Spleen (tissue), 11 donors: ENCODE measurements around the gene JARID2. TPM values are rescaled to one million over a fixed set of nuclear protein-coding genes. Genes with fewer than 3 reads are reported as not detected.

Experiments used
- DNase-seq: peaks from one replicate; pipeline ENCODE4 v3.0.0-alpha.2; 2020
- H3K27ac ChIP-seq, 8 donors: fragments of 200-600 bp; sonication (generic) in 7 of 8; 1 replicate in 4 of 8; 2 replicates in 4 of 8; pipeline versions ENCODE4 v1.5.0 to v1.8.0; 2016 to 2021; ENCODE audit warnings: inconsistent platforms in 4 of 8, mild to moderate bottlenecking in 4 of 8, moderate library complexity in 1 of 8
- H3K27me3 ChIP-seq, 7 donors: fragments of 200-600 bp; sonication (generic) in 6 of 7; replicated peaks in 1 of 7; 1 replicate in 4 of 7; 2 replicates in 3 of 7; pipeline versions ENCODE4 v1.5.0 to v1.8.0; 2016 to 2021; ENCODE audit warnings: inconsistent platforms in 3 of 7, mild to moderate bottlenecking in 1 of 7
- H3K36me3 ChIP-seq, 6 donors: fragments of 200-600 bp; sonication (generic) in 5 of 6; 1 replicate in 4 of 6; 2 replicates in 2 of 6; pipeline versions ENCODE4 v1.5.0 to v1.8.0; 2016 to 2021; ENCODE audit warnings: inconsistent platforms in 2 of 6
- H3K4me1 ChIP-seq, 6 donors: fragments of 200-600 bp; sonication (generic) in 5 of 6; 1 replicate in 3 of 6; 2 replicates in 3 of 6; pipeline versions ENCODE4 v1.5.0 to v1.8.0; 2016 to 2021; ENCODE audit warnings: inconsistent platforms in 3 of 6
- H3K4me3 ChIP-seq, 8 donors: fragments of 200-600 bp; sonication (generic) in 7 of 8; 1 replicate in 4 of 8; 2 replicates in 4 of 8; pipeline versions ENCODE4 v1.5.0 to v1.8.0; 2016 to 2021; ENCODE audit warnings: inconsistent platforms in 4 of 8, mild to moderate bottlenecking in 4 of 8, moderate library complexity in 2 of 8
- H3K9me3 ChIP-seq, 8 donors: fragments of 200-600 bp; sonication (generic) in 7 of 8; 1 replicate in 4 of 8; 2 replicates in 4 of 8; pipeline versions ENCODE4 v1.5.0 to v1.8.0; 2016 to 2021; ENCODE audit warnings: inconsistent platforms in 4 of 8
- CTCF ChIP-seq, 11 experiments: fragments of 200-600 bp in 7 of 11; fragments of 450-650 bp in 4 of 11; sonication (generic) in 4 of 11; IDR thresholded peaks in 8 of 11; conservative IDR thresholded peaks in 3 of 11; 1 replicate in 7 of 11; 2 replicates in 4 of 11; pipeline versions ENCODE4 v1.4.0 to v1.8.0; 2016 to 2021; ENCODE audit warnings: antibody characterized with exemption in 11 of 11, inconsistent platforms in 4 of 11, mild to moderate bottlenecking in 1 of 11
- POLR2A ChIP-seq, 3 donors: fragments of 450-650 bp; IDR thresholded peaks; one replicate each; pipeline ENCODE4 v1.5.1; 2017; ENCODE audit warnings: antibody characterized with exemption in 3 of 3, mild to moderate bottlenecking in 1 of 3
- POLR2AphosphoS5 ChIP-seq, 3 donors: sonication (generic); formaldehyde crosslinking; IDR thresholded peaks; one replicate each; pipeline ENCODE4 v1.5.1; 2017; ENCODE audit warnings: antibody characterized with exemption in 3 of 3
- WGBS, 5 donors: extraction: QIAGEN DNeasy Blood & Tissue Kit in 3 of 5; methylation state at CpG; one replicate each; pipeline versions ENCODE4 v1.1.5 to v1.1.7; 2013 to 2018; 5-methylcytosine and 5-hydroxymethylcytosine counted together
- intact Hi-C: fragments of 100-400 bp; cut with DNase I; formaldehyde crosslinking; loops from one replicate; pipeline ENCODE4 v1.15.0; 2023; ENCODE audit warnings: low total_unique reads
- polyA plus RNA-seq, 3 donors: library from polyadenylated mRNA; stranded (reverse); fragments of 200-250 nt; gene quantifications; one replicate each; pipeline ENCODE4 v1.2.1, GENCODE V29; 2013
- total RNA-seq, 7 donors: library from RNA; depleted of rRNA in 3 of 7; stranded (reverse); fragments of >200 nt in 3 of 7; fragmentation: NEBNext Ultra II Directional in 4 of 7; extraction: Animal tissue kit (Norgen Biotek cat#: 25700) in 4 of 7; gene quantifications; one replicate each; pipeline versions ENCODE4 v1.1.0 to v1.2.1, GENCODE V29; 2016 to 2021
- donor health status: healthy with polysubstance abuse.
- donor health status: DM: no; HTN: no; CAD: no; lungs with moderate emphysema.
- donor health status: DM: no; HTN: no; CAD: no.
- donor health status: Bipolar disorder and iron deficiency.
- donor health status: healthy.
- donor health status: DM: no; HTN: no; CAD: no.
- donor health status: DM: yes; HTN: yes; CAD: no.

The JARID2 gene
- total and polyA plus RNA-seq, 10 donors, result 4.4 to 27.1 (median 20.6) TPM

DNA sequence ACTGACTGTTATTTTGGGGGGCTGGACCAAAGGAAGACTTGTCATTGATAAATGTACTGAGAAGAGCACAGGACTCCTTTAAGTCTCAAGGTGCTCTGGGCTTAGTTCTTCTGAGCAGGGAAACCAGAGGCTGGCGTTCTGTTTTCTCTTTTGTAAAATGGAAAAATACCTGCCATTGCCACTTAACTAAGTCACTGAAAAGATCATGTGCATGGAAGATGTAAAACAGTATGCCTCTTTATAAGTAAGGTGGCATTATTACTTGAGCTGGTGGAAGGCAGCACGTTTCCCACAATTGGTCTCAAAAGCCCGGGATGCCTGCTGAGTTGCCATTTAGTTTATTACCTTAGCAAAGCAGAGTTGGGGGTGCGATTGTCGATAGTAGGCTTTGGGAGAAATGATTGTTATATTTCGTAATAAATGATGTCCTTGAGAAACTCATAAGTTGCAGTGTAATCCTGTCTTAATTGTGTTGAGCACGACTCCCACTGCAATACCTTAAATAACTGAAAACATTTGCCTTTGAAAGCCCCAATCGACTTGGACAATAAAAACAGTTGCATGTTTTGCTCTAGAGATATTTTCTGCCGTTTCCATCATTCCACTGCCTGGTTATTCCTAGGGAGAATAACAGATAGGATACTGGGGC lies 3.6 kb downstream of the JARID2 start:
- Histone ChIP-seq H3K4me1 (peaks cover 12 to 73% (median 64%) of the 10 kb centered on the region in 6 donors), H3K4me3 (peak overlapping the region in 7 of 8 donors; percentile 46 to 95 (median 87)), H3K36me3 (no peaks in the 10 kb centered on the region), H3K27me3 (no peaks in the 10 kb centered on the region), H3K27ac (peak overlapping the region; percentile 79 to 99 (median 94)), H3K9me3 (no peaks in the 10 kb centered on the region)
- DNase-seq, result peak; percentile 40
- WGBS, 5 donors, result 11 to 26% (median 15%) methylated on average over 9 of the region's 9 CpGs
- intact Hi-C loops, result no loop called here
- TF ChIP-seq CTCF (IDR thresholded peaks at IDR 0.05 in 8 of 11, conservative IDR thresholded peaks at IDR 0.05 in 3 of 11) (peak in 1 of 11 experiments; percentile 9), POLR2A (IDR thresholded peaks at IDR 0.05) (no peak), POLR2AphosphoS5 (IDR thresholded peaks at IDR 0.05) (no peak)

- peak overlapping the region in 6 of 8 donors; percentile 88 to 99 (median 94) for H3K27ac ChIP-seq
- intact Hi-C loops, result no loop called here
- 62 to 78% (median 70%) methylated on average over 15 of the region's 15 CpGs for WGBS, 5 donors
- H3K36me3 ChIP-seq, result no peaks in the 10 kb centered on the region
- no peaks in the 10 kb centered on the region for H3K27me3 ChIP-seq
- H3K4me1 ChIP-seq, result peaks cover 20 to 79% (median 71%) of the 10 kb centered on the region in 6 donors
- no peak for TF ChIP-seq CTCF (IDR thresholded peaks at IDR 0.05 in 8 of 11, conservative IDR thresholded peaks at IDR 0.05 in 3 of 11)
- TF ChIP-seq POLR2A (IDR thresholded peaks at IDR 0.05), result no peak
- no peak for TF ChIP-seq POLR2AphosphoS5 (IDR thresholded peaks at IDR 0.05)
- DNase-seq, result peak; percentile 42
- no peak overlapping the region for H3K4me3 ChIP-seq
- H3K9me3 ChIP-seq, result no peaks in the 10 kb centered on the region
Measured at GRCh38 chr6:15250187-15251168, 4.6 kb downstream of the JARID2 start.

- H3K4me1 ChIP-seq, result peaks cover 30 to 92% (median 82%) of the 10 kb centered on the region in 6 donors
- intact Hi-C loops, result no loop called here
- no peaks in the 10 kb centered on the region for H3K9me3 ChIP-seq
- H3K27ac ChIP-seq, result peak overlapping the region in 5 of 8 donors; percentile 4 to 99 (median 79)
- no peaks in the 10 kb centered on the region for H3K27me3 ChIP-seq
- TF ChIP-seq POLR2AphosphoS5 (IDR thresholded peaks at IDR 0.05) (no peak), POLR2A (IDR thresholded peaks at IDR 0.05) (no peak), CTCF (IDR thresholded peaks at IDR 0.05 in 8 of 11, conservative IDR thresholded peaks at IDR 0.05 in 3 of 11) (no peak)
- 33 to 52% (median 42%) methylated on average over 3 of the region's 3 CpGs for WGBS, 5 donors
- H3K36me3 ChIP-seq, result no peaks in the 10 kb centered on the region
- no peak overlapping the region for H3K4me3 ChIP-seq
- no peak for DNase-seq
Measured at GRCh38 chr6:15252195-15252594, 6.3 kb downstream of the JARID2 start.
